Psoas muscle (tissue), 8 donors: ENCODE data around the gene MBNL2. TPM values are rescaled to one million over a fixed set of nuclear protein-coding genes. Genes with fewer than 3 reads are reported as not detected.

ENCODE experiments used
- ATAC-seq, 4 donors: fragments of 200-7000 bp; cut with Tn5 transposase; one replicate each; pipeline ENCODE4 v1.9.1; 2020; ENCODE audit warnings: moderate library complexity in 3 of 4, mild to moderate bottlenecking in 2 of 4
- DNase-seq, 2 donors: peaks; one replicate each; pipeline ENCODE4 v3.0.0-alpha.2; 2020
- H3K27ac ChIP-seq: fragments of 200-600 bp; one replicate; pipeline ENCODE4 v1.8.0; 2022
- H3K27me3 ChIP-seq, 3 donors: fragments of 200-600 bp in 1 of 3; one replicate each; pipeline versions ENCODE4 v1.6.1 to v1.8.0; 2013 to 2022; ENCODE audit warnings: low read length in 2 of 3, mild to moderate bottlenecking in 2 of 3, moderate library complexity in 1 of 3; ENCODE audit not compliant: insufficient read depth in 3 of 3
- H3K36me3 ChIP-seq, 2 donors: fragments of 200-600 bp in 1 of 2; one replicate each; pipeline versions ENCODE4 v1.6.1 to v1.8.0; 2013 to 2022; ENCODE audit warnings: low read depth in 1 of 2, mild to moderate bottlenecking in 1 of 2, moderate library complexity in 1 of 2; ENCODE audit not compliant: insufficient read depth in 1 of 2
- H3K4me1 ChIP-seq: fragments of 200-600 bp; one replicate; pipeline ENCODE4 v1.8.0; 2022
- H3K4me3 ChIP-seq: fragments of 200-600 bp; one replicate; pipeline ENCODE4 v1.8.0; 2022; ENCODE audit warnings: mild to moderate bottlenecking
- H3K9me3 ChIP-seq: fragments of 200-600 bp; one replicate; pipeline ENCODE4 v1.8.0; 2022
- CTCF ChIP-seq: fragments of 200-600 bp; IDR thresholded peaks from one replicate; pipeline ENCODE4 v1.8.0; 2022; ENCODE audit warnings: antibody characterized with exemption
- WGBS, 3 donors: extraction: QIAGEN DNeasy Blood & Tissue Kit; methylation state at CpG; one replicate each; pipeline versions ENCODE4 v1.1.6 to v1.1.7; 2013; 5-methylcytosine and 5-hydroxymethylcytosine counted together
- intact Hi-C, 2 donors: fragments of 100-400 bp; cut with DNase I; formaldehyde crosslinking; loops; one replicate each; pipeline versions ENCODE4 v1.11.0 to v1.14.2; 2022
- polyA plus RNA-seq, 3 donors: library from polyadenylated mRNA; stranded (reverse); fragments of 200-250 nt; gene quantifications; one replicate each; pipeline ENCODE4 v1.2.3, GENCODE V29; 2013
- total RNA-seq, 4 donors: library from RNA; stranded (reverse); fragmentation: NEBNext Ultra II Directional in 2 of 4; extraction: Animal tissue kit (Norgen Biotek cat#: 25700) in 2 of 4; gene quantifications; one replicate each; pipeline versions ENCODE4 v1.2.1 to v1.2.4, GENCODE V29; 2021 to 2023
- donor health status: healthy with polysubstance abuse.
- donor health status: DM: no; HTN: no; CAD: no; lungs with moderate emphysema.
- donor health status: Bipolar disorder and iron deficiency.
- donor health status: healthy.
- donor health status: DM: yes; HTN: yes; CAD: no.
- donor health status: DM: no; HTN: no; CAD: no.
- donor health status: DM: no; HTN: no; CAD: no.
- donor health status: DM: yes; HTN: yes; CAD: no.

MBNL2 gene
- total and polyA plus RNA-seq, 7 donors: 13.3 to 93.1 (median 61.9) TPM

GRCh38 chr13:97381189-97381588 is 159.1 kb downstream of the MBNL2 start:
- Histone ChIP-seq H3K36me3 (peaks cover 3 to 22% of the 10 kb centered on the region in 2 donors), H3K27me3 (no peaks in the 10 kb centered on the region), H3K4me1 (no peaks in the 10 kb centered on the region), H3K27ac (no peak overlapping the region), H3K4me3 (no peak overlapping the region), H3K9me3 (no peaks in the 10 kb centered on the region)
- 89 to 100% (median 94%) methylated on average over 1 of the region's 1 CpG for WGBS, 3 donors
- no peak for DNase-seq
- intact Hi-C loops: no loop called here
- ATAC-seq: no peak
- TF ChIP-seq CTCF: no peak

GRCh38 chr13:97382276-97382675 is 160.1 kb downstream of the MBNL2 start:
- intact Hi-C loops: no loop called here
- 90 to 91% (median 90%) methylated on average over 5 of the region's 5 CpGs for WGBS, 3 donors
- peaks cover 3 to 25% of the 10 kb centered on the region in 2 donors for H3K36me3 ChIP-seq
- H3K27me3 ChIP-seq: no peaks in the 10 kb centered on the region
- DNase-seq (no peak), ATAC-seq (no peak)
- no peak overlapping the region for H3K4me3 ChIP-seq
- no peak for TF ChIP-seq CTCF
- H3K9me3 ChIP-seq: no peaks in the 10 kb centered on the region
- no peak overlapping the region for H3K27ac ChIP-seq
- H3K4me1 ChIP-seq: no peaks in the 10 kb centered on the region

- WGBS, 3 donors: 64 to 85% (median 71%) methylated on average over 2 of the region's 2 CpGs
- H3K4me1 ChIP-seq: no peaks in the 10 kb centered on the region
- H3K27ac ChIP-seq: no peak overlapping the region
- H3K36me3 ChIP-seq: peaks cover 3 to 23% of the 10 kb centered on the region in 2 donors
- intact Hi-C loops: no loop called here
- DNase-seq (no peak), ATAC-seq (no peak)
- H3K9me3 ChIP-seq: no peaks in the 10 kb centered on the region
- H3K4me3 ChIP-seq: no peak overlapping the region
- H3K27me3 ChIP-seq: no peaks in the 10 kb centered on the region
- no peak for TF ChIP-seq CTCF
These were observed 162.2 kb downstream of the MBNL2 start for GRCh38 chr13:97384371-97384770.

GRCh38 chr13:97385146-97385545 is 163.0 kb downstream of the MBNL2 start:
- Histone ChIP-seq H3K4me3 (no peak overlapping the region), H3K27ac (no peak overlapping the region), H3K36me3 (peaks cover 3 to 16% of the 10 kb centered on the region in 2 donors), H3K27me3 (no peaks in the 10 kb centered on the region), H3K9me3 (no peaks in the 10 kb centered on the region), H3K4me1 (no peaks in the 10 kb centered on the region)
- DNase-seq (no peak), ATAC-seq (peak in 1 of 4 donors; percentile 27)
- TF ChIP-seq CTCF: no peak
- intact Hi-C loops: no loop called here

- no peak overlapping the region for H3K27ac ChIP-seq
- H3K9me3 ChIP-seq: no peaks in the 10 kb centered on the region
- no peak for TF ChIP-seq CTCF
- intact Hi-C loops: no loop called here
- 93 to 94% (median 94%) methylated on average over 3 of the region's 3 CpGs for WGBS, 3 donors
- H3K4me1 ChIP-seq: no peaks in the 10 kb centered on the region
- no peaks in the 10 kb centered on the region for H3K27me3 ChIP-seq
- peaks cover 3 to 16% of the 10 kb centered on the region in 2 donors for H3K36me3 ChIP-seq
- no peak overlapping the region for H3K4me3 ChIP-seq
- DNase-seq: no peak
- ATAC-seq: peak in 3 of 4 donors; percentile 41 to 74 (median 42)
These were observed 163.7 kb downstream of the MBNL2 start for GRCh38 chr13:97385854-97386253.
